GM21576 (cell line): ENCODE measurements around the gene AGPAT1.

Source experiments
- ATAC-seq: cut with Tn5 transposase; IDR thresholded peaks from one replicate; pipeline ENCODE4 v1.9.1; 2021; ENCODE audit warnings: mild to moderate bottlenecking, moderate library complexity; ENCODE audit not compliant: unreplicated experiment

Gene AGPAT1

DNA sequence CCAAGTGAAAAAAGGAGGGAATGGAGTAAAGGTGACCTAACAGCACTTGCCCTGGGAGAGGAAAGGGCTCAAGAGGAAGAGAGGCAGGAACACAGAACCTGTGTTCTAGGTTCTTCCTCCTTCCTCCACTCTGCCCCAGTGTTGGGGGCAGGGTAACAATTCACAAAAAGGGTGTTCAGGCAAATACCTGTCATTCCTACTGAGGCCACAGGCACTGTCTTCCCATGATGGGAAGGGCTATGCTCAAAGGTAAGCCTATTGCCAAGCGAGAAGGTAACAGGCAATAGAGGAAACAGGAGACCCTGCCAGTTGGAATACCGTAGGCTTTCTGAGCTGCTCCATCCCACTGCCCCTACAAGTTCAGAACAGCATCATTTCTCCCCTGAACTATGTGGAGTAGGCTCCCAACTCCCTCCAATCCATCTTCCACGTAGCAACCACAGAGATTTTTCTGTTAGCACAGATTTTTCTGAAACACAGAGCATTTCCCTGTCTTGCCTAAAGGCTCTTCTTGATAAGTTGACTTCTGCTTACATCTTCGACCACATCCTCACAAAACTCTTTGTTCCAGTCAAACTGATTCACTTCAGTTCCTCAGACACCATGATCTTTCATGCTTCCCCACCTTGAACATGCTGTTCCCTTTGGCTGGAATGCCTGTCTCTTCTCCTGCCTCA, 2.7 kb downstream of the AGPAT1 start:
- no peak for ATAC-seq

DNA sequence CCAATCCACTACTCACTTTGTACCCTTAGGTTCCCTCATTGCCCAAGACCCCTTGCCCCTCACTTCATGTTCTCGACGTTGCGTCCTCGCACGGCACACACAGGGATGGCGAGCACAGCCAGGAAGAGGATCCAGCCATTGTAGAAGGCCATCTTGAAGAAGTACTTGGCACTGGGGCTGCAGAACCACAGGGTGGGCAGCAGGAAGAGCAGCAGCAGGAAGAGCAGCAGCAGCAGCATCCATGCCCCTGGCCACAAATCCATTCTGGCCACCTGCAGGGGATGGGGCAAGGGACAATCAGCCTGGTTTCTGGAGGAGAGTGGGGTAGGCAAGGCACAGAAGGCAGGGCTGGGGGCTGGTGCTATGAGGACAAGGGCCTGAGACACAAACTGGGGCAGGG, 4.7 kb downstream of the AGPAT1 start:
- ATAC-seq = no peak

DNA sequence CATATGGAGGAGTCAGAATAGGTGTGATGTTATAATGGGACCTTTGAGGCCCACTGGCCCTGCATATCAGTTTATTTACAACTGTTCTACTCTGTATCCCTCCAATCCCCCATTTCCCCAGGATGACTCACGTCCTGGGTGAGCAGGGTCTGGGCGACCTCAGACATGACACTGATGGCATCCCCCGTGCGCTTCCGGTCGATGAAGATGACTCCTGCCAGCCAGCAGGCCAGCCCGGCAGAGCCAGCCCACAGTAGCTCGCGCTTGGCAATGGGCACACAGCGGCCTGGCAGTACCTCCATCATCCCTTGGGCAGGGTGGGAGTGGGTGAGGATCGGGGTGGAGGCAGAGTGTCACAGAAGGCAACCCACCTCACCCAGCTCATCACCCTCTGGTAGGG, 5.6 kb downstream of the AGPAT1 start:
- no peak for ATAC-seq

DNA sequence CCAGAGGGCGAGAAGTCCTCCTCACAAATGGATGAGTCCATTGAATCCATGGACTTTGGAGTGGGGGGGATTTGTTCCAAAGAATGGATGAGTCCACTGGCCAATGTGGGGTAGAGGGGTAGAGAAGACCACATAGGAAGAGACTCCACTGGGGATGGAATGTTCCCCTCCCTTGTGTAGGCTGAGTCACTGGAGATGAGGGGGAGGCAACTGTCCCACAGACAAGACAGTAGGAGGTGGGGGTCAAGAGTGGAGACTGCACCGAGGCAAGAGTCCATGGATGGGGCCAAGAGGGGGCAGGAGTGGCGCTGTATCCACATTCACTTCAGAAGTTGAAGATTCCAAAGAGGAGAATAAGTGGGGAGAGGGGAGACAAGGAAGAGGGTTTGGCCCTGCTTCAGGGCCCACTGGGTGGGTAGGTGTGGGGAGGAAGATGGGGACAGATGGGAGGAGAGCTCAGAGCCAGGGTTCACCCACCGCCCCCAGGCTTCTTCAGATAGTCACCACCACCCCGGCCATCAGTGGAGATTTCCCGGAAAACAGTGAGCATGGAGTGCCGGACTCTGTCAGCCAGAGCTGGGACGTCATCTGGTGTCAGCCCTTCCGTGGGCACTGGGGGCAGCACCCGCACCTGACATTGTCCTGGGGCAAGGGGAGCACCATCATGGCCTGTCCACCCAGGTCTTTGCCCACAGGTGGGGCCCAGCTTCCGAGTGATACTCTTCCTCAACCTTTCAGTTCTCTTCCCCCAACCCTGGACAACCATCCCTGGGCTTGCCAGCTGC, 6.9 kb downstream of the AGPAT1 start:
- no peak for ATAC-seq

DNA sequence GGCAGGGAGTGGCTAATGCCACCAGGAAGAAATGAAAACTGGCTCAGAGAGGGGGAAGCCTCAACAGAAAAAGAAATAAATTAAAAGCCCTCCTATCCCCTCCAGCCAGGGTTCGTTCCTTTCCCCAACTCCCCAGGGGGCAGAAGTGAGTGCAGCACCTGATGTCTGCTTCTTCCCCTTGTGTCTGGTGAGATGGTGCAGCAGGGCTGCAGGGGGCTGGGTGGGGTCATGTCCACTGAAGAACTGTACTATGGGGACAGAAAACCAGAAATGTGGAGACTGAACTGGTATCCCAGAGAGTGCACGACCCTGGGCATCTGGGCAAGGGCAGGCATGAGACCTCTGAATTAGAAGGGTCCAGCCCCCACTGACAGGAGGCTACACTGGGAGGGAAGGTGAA, 7.5 kb downstream of the AGPAT1 start:
- ATAC-seq = no peak

DNA sequence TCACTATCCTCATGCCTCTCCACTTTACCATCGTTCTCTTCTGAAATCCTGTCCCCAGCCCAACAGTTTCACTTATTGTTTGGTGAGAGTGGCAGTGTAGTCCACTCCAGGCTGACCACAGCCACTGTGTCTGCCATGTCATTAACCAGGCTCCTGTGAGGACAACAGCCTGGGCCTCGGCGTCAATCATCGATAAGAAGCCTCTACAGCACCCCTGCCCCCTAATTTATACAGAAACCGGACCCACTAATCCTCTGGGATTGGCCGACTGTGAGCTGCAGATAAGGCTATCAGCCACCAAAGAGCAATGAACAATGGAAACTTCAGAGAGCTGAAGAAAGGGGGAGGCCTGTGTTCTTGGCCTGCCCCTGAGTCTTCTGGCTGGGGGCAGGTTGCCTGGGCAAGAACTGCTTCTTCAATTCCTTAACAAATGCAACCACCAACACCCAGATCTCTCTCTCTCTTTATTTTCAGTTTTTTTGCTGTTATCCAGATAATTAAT, 8.1 kb downstream of the AGPAT1 start:
- no peak for ATAC-seq

DNA sequence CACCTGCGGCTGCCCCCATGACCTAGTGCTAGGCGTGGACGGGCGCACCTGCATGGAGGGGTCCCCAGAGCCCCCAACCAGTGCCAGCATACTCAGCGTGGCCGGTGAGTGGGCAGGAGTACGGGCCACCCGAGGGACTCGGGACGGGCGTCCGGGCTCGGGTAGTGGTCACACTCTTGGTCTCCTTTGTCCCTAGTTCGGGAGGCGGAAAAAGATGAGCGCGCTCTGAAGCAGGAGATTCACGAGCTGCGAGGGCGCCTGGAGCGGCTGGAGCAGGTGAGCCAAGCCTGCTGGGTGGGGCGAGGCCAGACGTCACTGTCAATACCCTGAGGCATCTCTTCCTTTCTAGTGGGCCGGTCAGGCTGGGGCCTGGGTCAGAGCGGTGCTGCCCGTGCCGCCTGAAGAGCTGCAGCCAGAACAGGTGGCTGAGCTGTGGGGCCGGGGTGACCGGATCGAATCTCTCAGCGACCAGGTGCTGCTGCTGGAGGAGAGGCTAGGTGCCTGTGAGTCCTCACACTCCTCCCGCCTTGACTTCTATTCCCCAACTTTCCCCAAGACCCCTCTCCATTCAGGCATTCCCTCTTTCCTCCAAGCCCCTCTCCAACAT, 8.6 kb downstream of the AGPAT1 start:
- ATAC-seq = no peak

DNA sequence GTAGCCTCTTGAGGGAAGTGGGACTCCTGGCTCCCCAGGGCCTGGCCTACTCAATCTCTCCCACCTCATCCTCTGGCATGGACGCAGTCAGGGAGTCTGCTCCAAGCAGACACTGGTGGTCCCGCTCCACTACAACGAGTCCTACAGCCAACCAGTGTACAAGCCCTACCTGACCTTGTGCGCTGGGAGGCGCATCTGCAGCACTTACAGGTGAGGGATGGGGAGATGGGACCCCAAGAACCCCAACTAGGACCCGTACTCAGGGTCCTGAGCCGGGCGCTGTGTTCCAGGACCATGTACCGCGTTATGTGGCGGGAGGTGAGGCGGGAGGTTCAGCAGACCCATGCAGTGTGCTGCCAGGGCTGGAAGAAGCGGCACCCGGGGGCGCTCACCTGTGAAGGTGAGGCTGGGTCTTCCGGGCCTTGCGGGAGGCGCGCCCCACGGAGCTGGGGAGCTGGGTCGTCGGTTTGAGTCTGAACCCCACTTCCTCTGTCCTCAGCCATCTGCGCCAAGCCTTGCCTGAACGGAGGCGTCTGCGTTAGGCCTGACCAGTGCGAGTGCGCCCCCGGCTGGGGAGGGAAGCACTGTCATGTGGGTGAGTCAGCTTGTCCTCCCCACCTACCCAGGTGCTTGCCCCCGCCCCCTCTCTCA, 9.3 kb downstream of the AGPAT1 start:
- no peak for ATAC-seq

DNA sequence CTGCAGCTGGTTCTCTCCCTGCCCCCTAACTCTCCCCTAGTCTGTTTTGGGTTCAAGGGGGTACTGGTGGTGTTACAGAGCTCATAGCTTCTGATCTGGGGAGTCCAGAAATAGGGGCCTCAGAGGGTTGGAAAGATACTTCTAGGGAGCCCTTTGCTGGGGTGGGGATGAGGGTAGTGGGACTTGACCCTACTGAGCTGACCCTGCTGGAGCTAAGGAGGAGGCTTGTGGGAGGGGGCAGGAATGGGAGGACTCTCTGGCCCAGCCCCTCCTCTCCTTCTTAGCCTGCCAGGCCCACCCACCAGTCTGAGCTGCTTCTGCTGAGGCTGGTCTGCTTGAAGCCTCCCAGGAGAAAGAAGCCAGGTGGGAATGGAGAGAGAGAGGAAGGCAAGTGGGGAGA, 11.6 kb downstream of the AGPAT1 start, which contains the start of gene EGFL8:
Gene EGFL8, plus strand, starts transcription at position 301 of the 400 bp plus-strand sequence. CDS start 1,571 bp downstream, outside the sequence.
- ATAC-seq = no peak

DNA sequence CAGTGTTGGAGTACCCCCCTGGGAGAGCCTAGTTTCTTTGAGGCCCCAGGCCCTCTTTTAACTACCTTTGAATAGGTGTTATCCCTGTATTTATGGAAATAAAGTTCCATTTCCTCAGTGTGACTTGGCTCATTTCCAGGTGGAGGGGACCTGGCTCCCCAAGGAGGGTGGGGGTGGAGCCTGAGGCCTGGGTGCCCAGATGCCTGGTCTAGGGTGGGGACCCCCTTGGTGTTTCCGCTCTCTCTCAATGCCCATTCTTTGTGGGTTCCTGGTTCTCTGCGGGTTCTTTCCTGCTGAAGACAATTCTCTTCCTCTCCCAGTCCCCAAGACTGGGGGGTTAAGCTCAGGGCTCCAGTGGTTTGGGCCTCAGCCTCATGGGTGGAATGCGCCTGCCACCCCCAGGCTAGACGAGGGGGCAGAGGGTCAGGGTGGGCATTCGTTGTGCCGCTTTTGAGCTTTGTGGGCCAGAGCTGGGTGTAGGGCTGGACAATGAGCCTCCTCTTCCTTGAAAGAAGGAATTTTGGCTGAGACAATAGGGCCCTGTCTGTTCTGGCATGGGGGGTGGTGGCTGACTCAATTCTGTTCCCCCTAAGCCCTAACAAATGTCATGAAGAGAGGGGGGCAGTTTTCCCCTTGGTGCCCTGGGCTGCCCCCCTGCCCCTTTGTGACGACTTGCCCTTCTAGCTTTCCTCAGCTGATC, 12.2 kb downstream of the AGPAT1 start:
- no peak for ATAC-seq

DNA sequence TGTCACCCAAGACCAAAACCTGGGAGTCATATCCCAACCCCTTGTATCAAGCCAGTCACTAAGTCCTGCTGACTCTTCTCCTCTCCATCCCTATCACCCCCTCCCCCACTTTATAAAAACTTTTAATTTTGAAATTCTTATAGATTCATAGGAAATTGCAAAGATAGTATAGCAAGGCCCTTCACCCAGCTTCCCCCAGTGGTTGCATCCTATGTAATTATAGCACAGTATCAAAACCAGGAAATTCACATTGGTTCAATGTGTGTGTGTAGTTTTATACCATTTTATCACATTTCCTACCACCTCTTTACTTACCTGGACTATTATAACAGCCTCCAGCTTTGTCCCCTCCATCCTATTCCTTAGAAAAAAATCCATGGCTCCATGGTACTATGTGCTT, 17.8 kb downstream of the AGPAT1 start:
- ATAC-seq = no peak

DNA sequence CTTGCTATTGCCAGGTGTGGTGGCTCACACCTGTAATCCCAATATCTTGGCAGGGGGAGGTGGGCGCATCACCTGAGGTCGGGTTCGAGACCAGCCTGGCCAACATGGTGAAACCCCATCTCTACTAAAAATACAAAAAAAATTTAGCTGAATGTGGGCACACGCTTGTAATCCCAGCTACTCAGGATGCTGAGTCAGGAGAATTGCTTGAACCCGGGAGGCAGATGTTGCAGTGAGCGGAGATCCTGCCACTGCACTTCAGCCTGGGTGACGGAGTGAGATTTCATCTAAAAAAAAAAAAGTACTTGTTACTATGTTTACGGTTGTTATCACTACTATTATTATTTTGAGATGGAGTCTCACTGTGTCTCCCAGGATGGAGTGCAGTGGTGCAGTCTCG, 19.0 kb downstream of the AGPAT1 start:
- ATAC-seq = no peak

DNA sequence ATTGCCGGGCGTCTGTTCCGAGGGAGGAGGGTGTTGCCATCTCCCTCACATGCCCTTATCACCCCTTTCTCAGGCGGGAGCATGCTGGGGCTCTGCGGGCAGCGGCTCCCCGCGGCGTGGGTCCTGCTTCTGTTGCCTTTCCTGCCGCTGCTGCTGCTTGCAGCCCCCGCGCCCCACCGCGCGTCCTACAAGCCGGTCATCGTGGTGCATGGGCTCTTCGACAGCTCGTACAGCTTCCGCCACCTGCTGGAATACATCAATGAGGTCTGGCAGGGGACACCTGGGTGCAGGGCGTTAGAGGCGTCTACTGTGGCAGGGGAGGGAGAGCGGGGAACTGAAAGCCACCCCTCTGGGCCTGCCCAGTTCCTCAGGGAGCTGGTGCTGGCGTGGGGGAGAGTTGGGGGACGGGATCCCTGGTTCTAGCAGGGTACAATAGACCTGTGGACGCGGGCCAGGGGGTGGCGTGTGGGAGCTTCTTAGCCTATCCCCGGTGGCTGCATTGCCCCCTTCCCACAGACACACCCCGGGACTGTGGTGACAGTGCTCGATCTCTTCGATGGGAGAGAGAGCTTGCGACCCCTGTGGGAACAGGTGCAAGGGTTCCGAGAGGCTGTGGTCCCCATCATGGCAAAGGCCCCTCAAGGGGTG, 21.2 kb downstream of the AGPAT1 start:
- peak; percentile 63 for ATAC-seq

DNA sequence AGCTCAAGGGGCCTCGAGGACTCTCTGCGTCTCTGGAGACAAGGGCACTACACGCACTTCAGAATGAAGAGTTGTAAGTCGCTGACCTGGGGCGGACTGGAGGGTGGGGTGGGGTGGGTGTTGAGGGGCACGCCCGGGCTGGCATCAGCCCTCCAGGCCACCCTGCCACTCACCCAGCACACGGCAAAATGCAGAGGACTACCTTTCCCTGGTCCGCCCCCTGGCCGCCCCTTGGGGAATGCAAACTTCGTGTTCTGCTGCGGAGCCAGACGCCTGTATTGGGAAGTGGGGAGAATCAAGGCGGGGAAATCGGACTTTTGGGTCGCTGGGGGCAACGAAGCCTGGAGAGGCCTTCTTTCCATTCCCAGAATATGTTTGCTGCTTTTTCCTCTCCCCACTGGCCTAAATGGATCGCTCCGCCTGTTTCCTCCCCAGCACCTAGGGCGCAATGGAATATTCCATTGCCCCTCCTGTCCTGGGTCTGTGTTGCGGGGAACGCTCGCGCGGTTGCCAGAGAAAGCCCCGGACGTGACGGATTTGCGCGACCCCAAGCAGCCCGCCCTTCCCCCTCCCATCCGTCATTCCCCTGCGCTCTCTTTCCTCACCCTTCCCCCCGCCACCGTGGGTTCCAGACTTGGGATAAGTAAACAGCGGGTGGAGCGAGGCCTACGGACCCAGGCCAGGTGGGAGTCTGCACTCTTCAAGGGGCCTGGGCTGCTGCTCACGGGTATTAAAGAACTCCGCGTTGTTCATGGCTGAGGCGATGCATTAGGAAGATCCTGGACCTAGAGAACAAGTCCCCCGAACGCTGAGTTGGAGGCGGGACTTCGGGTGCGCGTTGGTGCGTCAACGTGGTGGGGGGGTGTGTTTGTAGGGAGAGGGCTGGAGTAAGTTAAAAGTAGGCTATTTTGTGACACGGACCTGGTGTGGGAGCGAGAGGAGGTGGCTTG, 22.0 kb downstream of the AGPAT1 start, which contains the start of gene PPT2:
Gene PPT2, plus strand, starts transcription at position 578 of the 950 bp plus-strand sequence. CDS start 454 bp downstream, outside the sequence.
- ATAC-seq = peak; percentile 22

DNA sequence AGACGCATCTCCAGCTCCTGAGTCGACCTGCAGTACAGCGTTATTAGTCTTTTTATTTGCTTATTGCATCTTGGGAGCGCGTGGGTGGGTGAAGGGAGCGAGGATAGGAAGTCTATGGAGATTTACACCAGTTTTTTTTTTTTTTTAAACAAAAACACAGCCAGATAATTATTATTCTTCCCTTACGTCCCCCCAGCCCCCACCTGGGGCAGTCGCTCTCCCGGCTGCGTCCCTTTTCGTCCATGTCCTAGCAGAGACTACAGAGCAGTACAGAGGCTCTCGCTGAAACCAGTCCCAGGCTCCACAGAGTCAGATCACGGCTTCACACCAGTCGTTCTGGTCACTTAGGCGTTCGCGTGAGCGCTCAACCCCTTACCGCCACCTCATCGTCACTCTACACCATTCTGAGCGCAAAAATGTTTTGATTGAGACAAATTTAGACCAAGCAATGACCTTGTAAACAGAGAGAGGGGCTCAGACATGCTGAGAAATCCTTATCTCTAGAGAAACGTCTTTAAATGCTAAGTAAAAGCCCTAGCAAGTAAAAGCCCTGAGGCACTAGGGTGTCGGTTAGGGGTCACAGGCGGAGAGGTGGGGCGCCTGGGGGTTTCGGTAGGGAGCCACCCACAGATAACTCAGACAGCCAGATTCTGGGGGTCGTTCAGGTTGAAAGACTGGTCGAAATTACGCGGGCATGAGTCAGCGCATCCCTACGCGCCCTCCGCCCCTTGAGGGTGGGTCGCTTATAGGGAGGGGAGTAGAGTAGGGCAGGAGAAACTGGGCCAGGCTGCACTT, 22.9 kb downstream of the AGPAT1 start:
- ATAC-seq = no peak

DNA sequence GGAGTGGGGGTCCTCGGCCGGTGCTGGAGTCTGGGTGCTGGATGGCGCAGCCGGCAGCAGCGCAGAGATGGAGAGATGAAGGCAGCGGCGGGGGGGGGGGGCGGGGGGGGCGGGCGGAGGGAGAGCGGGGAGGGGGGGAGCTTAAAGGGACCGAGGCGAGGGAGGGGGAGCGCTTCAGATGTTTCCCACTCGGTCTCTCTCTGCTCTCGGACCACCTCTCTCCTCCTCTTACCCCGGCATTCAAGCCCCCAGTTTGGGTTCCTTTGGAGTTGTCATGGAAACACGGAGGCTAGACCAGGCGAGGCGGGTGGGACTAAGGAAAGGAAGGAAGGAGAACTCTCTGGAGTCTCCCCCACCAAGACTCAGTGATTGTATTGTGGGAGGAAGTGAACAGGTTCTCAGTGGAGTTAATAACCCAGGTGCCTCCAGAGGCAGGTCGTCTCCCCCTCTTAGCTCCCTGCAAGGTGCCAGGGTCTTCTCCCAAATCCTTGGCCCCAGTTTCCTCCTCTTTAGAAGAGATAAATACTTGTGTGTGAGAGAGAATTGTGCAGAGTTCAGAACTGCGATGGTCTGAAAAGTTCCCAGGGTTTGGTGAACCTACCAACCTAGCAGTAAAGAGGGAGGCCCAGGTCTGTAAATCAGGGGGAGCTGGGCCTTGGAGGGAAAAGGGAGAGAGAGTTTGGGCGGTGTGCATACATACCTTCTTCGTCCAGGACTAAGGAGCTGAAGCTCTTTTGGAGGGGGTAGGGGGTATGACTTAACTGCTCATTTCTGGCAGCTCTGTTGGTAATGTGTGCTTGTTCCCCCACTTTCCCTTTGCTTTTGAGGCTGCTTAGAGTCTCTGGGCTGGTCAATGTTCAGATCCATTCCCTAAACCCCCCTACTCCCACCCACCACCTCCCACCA, 23.8 kb downstream of the AGPAT1 start, which contains the start of gene PRRT1:
Gene PRRT1, minus strand, starts transcription at position 77 of the 906 bp plus-strand sequence. CDS start 112 bp downstream, outside the sequence.
- no peak for ATAC-seq
